WTC11 (cell line): ENCODE measurements around the gene EHBP1. TPM values are rescaled to one million over a fixed set of nuclear protein-coding genes. Genes with fewer than 3 reads are reported as not detected.

Experiments used
- ATF1 ChIP-seq: sonication (generic); formaldehyde crosslinking; IDR thresholded peaks from 2 replicates; pipeline ENCODE4 v1.8.1; 2023; ENCODE audit warnings: mild to moderate bottlenecking, moderate library complexity, missing genetic modification reagents
- ATF2 ChIP-seq: sonication (generic); formaldehyde crosslinking; IDR thresholded peaks from 2 replicates; pipeline ENCODE4 v1.8.1; 2022; ENCODE audit warnings: low read depth, missing genetic modification reagents, borderline replicate concordance
- ETV6 ChIP-seq: sonication (generic); formaldehyde crosslinking; IDR thresholded peaks from 2 replicates; pipeline ENCODE4 v1.8.1; 2022; ENCODE audit warnings: mild to moderate bottlenecking, missing genetic modification reagents
- FOXJ3 ChIP-seq: sonication (generic); formaldehyde crosslinking; IDR thresholded peaks from 2 replicates; pipeline ENCODE4 v1.9.0; 2021; ENCODE audit warnings: missing genetic modification reagents, mild to moderate bottlenecking, borderline replicate concordance
- GTF2I ChIP-seq: fragments of 250-450 bp; sonication (Bioruptor Pico); conservative IDR thresholded peaks from 2 replicates; pipeline ENCODE4 v1.4.0; 2021; ENCODE audit warnings: mild to moderate bottlenecking
- HMGA2 ChIP-seq: fragments of 250-450 bp; sonication (Bioruptor Pico); IDR thresholded peaks from 2 replicates; pipeline ENCODE4 v1.4.0; 2021; ENCODE audit warnings: mild to moderate bottlenecking, moderate library complexity
- MLX ChIP-seq: sonication (generic); formaldehyde crosslinking; IDR thresholded peaks from 2 replicates; pipeline ENCODE4 v1.8.1; 2023; ENCODE audit warnings: mild to moderate bottlenecking, missing genetic modification reagents, moderate library complexity
- NFE2L1 ChIP-seq: sonication (generic); formaldehyde crosslinking; IDR thresholded peaks from 2 replicates; pipeline ENCODE4 v1.8.1; 2023; ENCODE audit warnings: missing genetic modification reagents
- NFYB ChIP-seq: sonication (generic); formaldehyde crosslinking; conservative IDR thresholded peaks from 2 replicates; pipeline ENCODE4 v1.8.0; 2022; ENCODE audit warnings: low read depth, missing genetic modification reagents
- TCF7 ChIP-seq: sonication (generic); formaldehyde crosslinking; IDR thresholded peaks from 2 replicates; pipeline ENCODE4 v1.8.0; 2022; ENCODE audit warnings: mild to moderate bottlenecking, low read depth, missing genetic modification reagents, moderate library complexity
- TEAD1 ChIP-seq: sonication (generic); formaldehyde crosslinking; IDR thresholded peaks from 2 replicates; pipeline ENCODE4 v1.8.0; 2022; ENCODE audit warnings: mild to moderate bottlenecking, missing genetic modification reagents
- ZNF138 ChIP-seq: sonication (generic); formaldehyde crosslinking; conservative IDR thresholded peaks from 2 replicates; pipeline ENCODE4 v1.8.1; 2022; ENCODE audit warnings: mild to moderate bottlenecking, moderate library complexity, missing genetic modification reagents
- ZNF281 ChIP-seq: sonication (generic); formaldehyde crosslinking; IDR thresholded peaks from 2 replicates; pipeline ENCODE4 v1.8.0; 2023; ENCODE audit warnings: mild to moderate bottlenecking, missing genetic modification reagents
- ZNF425 ChIP-seq: fragments of 250-450 bp; sonication (Bioruptor Pico); conservative IDR thresholded peaks from 2 replicates; pipeline ENCODE4 v1.9.0; 2021; ENCODE audit warnings: mild to moderate bottlenecking
- total RNA-seq: library from RNA; stranded (reverse); gene quantifications from 3 replicates; pipeline ENCODE4 v1.2.3, GENCODE V29; 2021
- TF ChIP-seq, protein P1 (sequence below): fragments of 250-450 bp; sonication (Bioruptor Pico); IDR thresholded peaks from 2 replicates; pipeline ENCODE4 v1.8.0; 2021; ENCODE audit warnings: mild to moderate bottlenecking
- TF ChIP-seq, protein P2 (sequence below): sonication (generic); formaldehyde crosslinking; IDR thresholded peaks from 2 replicates; pipeline ENCODE4 v1.8.0; 2023; ENCODE audit warnings: missing genetic modification reagents, mild to moderate bottlenecking, borderline replicate concordance
- TF ChIP-seq, protein P3 (sequence below): fragments of 250-450 bp; sonication (Bioruptor Pico); IDR thresholded peaks from 2 replicates; pipeline ENCODE4 v2.1.2; 2022; ENCODE audit warnings: mild to moderate bottlenecking, moderate library complexity
- TF ChIP-seq, protein P4 (sequence below): sonication (generic); formaldehyde crosslinking; IDR thresholded peaks from 2 replicates; pipeline ENCODE4 v1.8.0; 2022; ENCODE audit warnings: mild to moderate bottlenecking, missing genetic modification reagents
- TF ChIP-seq, protein P5 (sequence below): sonication (generic); formaldehyde crosslinking; IDR thresholded peaks from 2 replicates; pipeline ENCODE4 v1.8.0; 2022; ENCODE audit warnings: mild to moderate bottlenecking, missing genetic modification reagents

EHBP1 gene
- total RNA-seq, 1 experiment from 2014 or later: 36.4 TPM

GRCh38 chr2:63058921-63059792 lies 353.6 kb downstream of the EHBP1 start (continued):
- TF ChIP-seq, protein P1, sequence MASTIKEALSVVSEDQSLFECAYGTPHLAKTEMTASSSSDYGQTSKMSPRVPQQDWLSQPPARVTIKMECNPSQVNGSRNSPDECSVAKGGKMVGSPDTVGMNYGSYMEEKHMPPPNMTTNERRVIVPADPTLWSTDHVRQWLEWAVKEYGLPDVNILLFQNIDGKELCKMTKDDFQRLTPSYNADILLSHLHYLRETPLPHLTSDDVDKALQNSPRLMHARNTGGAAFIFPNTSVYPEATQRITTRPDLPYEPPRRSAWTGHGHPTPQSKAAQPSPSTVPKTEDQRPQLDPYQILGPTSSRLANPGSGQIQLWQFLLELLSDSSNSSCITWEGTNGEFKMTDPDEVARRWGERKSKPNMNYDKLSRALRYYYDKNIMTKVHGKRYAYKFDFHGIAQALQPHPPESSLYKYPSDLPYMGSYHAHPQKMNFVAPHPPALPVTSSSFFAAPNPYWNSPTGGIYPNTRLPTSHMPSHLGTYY: no peak
- no peak for TF ChIP-seq ATF2 (CRISPR knock-in tag)
- TF ChIP-seq ZNF281 (CRISPR knock-in tag): peak; percentile 72; the same call in 1 of the 2 replicates
- 0 out of 2 replicates have a peak, but pooled peaks have one; percentile 35 for TF ChIP-seq ATF1 (CRISPR knock-in tag)
- TF ChIP-seq, protein P2, sequence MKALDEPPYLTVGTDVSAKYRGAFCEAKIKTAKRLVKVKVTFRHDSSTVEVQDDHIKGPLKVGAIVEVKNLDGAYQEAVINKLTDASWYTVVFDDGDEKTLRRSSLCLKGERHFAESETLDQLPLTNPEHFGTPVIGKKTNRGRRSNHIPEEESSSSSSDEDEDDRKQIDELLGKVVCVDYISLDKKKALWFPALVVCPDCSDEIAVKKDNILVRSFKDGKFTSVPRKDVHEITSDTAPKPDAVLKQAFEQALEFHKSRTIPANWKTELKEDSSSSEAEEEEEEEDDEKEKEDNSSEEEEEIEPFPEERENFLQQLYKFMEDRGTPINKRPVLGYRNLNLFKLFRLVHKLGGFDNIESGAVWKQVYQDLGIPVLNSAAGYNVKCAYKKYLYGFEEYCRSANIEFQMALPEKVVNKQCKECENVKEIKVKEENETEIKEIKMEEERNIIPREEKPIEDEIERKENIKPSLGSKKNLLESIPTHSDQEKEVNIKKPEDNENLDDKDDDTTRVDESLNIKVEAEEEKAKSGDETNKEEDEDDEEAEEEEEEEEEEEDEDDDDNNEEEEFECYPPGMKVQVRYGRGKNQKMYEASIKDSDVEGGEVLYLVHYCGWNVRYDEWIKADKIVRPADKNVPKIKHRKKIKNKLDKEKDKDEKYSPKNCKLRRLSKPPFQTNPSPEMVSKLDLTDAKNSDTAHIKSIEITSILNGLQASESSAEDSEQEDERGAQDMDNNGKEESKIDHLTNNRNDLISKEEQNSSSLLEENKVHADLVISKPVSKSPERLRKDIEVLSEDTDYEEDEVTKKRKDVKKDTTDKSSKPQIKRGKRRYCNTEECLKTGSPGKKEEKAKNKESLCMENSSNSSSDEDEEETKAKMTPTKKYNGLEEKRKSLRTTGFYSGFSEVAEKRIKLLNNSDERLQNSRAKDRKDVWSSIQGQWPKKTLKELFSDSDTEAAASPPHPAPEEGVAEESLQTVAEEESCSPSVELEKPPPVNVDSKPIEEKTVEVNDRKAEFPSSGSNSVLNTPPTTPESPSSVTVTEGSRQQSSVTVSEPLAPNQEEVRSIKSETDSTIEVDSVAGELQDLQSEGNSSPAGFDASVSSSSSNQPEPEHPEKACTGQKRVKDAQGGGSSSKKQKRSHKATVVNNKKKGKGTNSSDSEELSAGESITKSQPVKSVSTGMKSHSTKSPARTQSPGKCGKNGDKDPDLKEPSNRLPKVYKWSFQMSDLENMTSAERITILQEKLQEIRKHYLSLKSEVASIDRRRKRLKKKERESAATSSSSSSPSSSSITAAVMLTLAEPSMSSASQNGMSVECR (CRISPR knock-in tag): 0 out of 2 replicates have a peak, but pooled peaks have one; percentile 65
- peak; percentile 63; the same call in 1 of the 2 replicates for TF ChIP-seq ZNF138 (CRISPR knock-in tag)
- TF ChIP-seq, protein P3, sequence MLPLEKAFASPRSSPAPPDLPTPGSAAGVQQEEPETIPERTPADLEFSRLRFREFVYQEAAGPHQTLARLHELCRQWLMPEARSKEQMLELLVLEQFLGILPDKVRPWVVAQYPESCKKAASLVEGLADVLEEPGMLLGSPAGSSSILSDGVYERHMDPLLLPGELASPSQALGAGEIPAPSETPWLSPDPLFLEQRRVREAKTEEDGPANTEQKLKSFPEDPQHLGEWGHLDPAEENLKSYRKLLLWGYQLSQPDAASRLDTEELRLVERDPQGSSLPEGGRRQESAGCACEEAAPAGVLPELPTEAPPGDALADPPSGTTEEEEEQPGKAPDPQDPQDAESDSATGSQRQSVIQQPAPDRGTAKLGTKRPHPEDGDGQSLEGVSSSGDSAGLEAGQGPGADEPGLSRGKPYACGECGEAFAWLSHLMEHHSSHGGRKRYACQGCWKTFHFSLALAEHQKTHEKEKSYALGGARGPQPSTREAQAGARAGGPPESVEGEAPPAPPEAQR: no peak
- TF ChIP-seq NFYB (CRISPR knock-in tag): peak; percentile 27; the same call in 1 of the 2 replicates
- TF ChIP-seq GTF2I (CRISPR knock-in tag): no peak
- 0 out of 2 replicates have a peak, but pooled peaks have one; percentile 57 for TF ChIP-seq TEAD1 (CRISPR knock-in tag)
- TF ChIP-seq, protein P4, sequence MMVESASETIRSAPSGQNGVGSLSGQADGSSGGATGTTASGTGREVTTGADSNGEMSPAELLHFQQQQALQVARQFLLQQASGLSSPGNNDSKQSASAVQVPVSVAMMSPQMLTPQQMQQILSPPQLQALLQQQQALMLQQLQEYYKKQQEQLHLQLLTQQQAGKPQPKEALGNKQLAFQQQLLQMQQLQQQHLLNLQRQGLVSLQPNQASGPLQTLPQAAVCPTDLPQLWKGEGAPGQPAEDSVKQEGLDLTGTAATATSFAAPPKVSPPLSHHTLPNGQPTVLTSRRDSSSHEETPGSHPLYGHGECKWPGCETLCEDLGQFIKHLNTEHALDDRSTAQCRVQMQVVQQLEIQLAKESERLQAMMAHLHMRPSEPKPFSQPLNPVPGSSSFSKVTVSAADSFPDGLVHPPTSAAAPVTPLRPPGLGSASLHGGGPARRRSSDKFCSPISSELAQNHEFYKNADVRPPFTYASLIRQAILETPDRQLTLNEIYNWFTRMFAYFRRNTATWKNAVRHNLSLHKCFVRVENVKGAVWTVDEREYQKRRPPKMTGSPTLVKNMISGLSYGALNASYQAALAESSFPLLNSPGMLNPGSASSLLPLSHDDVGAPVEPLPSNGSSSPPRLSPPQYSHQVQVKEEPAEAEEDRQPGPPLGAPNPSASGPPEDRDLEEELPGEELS: peak; percentile 93
- TF ChIP-seq, protein P5, sequence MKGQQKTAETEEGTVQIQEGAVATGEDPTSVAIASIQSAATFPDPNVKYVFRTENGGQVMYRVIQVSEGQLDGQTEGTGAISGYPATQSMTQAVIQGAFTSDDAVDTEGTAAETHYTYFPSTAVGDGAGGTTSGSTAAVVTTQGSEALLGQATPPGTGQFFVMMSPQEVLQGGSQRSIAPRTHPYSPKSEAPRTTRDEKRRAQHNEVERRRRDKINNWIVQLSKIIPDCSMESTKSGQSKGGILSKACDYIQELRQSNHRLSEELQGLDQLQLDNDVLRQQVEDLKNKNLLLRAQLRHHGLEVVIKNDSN (CRISPR knock-in tag): peak; percentile 65
- no peak for TF ChIP-seq FOXJ3
- TF ChIP-seq NFE2L1 (CRISPR knock-in tag): peak; percentile 66
- TF ChIP-seq TCF7: peak; percentile 77
- TF ChIP-seq HMGA2: no peak
- TF ChIP-seq ETV6: peak; percentile 90; the same call in 1 of the 2 replicates
- TF ChIP-seq MLX: no peak
- TF ChIP-seq ZNF425 (CRISPR knock-in tag): no peak
